Immature natural killer cell (primary cell): ENCODE measurements around the gene HRH1. TPM values are rescaled to one million over a fixed set of nuclear protein-coding genes. Genes with fewer than 3 reads are reported as not detected.
"Not testable (repeated sequence)": the region's sequence is repeated elsewhere in the genome, so short reads cannot be mapped to it uniquely, and the experiment has no call there.

ENCODE experiments used
- DNase-seq, 3 donors: peaks; one replicate each; pipeline ENCODE4 v3.0.0; 2022; ENCODE audit warnings: mixed read lengths in 1 of 3
- H3K27ac Mint-ChIP-seq, 6 donors: one replicate each; pipeline ENCODE4 v1.8.0; 2020; ENCODE audit warnings: mixed read lengths in 6 of 6, mild to moderate bottlenecking in 5 of 6, inconsistent platforms in 4 of 6, moderate library complexity in 3 of 6
- H3K27me3 Mint-ChIP-seq, 3 donors: one replicate each; pipeline ENCODE4 v1.8.0; 2020 to 2021; ENCODE audit warnings: low read depth in 3 of 3, mild to moderate bottlenecking in 3 of 3, mixed read lengths in 3 of 3, moderate library complexity in 3 of 3, inconsistent platforms in 1 of 3
- H3K36me3 Mint-ChIP-seq, 3 donors: one replicate each; pipeline ENCODE4 v1.8.0; 2020; ENCODE audit warnings: mixed read lengths in 3 of 3, inconsistent platforms in 2 of 3, mild to moderate bottlenecking in 2 of 3
- H3K4me1 Mint-ChIP-seq, 2 donors: one replicate each; pipeline ENCODE4 v1.8.0; 2020; ENCODE audit warnings: inconsistent platforms in 2 of 2, mild to moderate bottlenecking in 2 of 2, mixed read lengths in 2 of 2, moderate library complexity in 1 of 2
- H3K4me3 Mint-ChIP-seq, 5 donors: one replicate each; pipeline ENCODE4 v1.8.0; 2020; ENCODE audit warnings: mild to moderate bottlenecking in 5 of 5, mixed read lengths in 5 of 5, inconsistent platforms in 3 of 5, moderate library complexity in 3 of 5
- H3K9me3 Mint-ChIP-seq, 6 donors: one replicate each; pipeline ENCODE4 v1.8.0; 2020; ENCODE audit warnings: mild to moderate bottlenecking in 6 of 6, mixed read lengths in 6 of 6, inconsistent platforms in 4 of 6, moderate library complexity in 3 of 6
- polyA plus RNA-seq, 3 donors: library from polyadenylated mRNA; unstranded; fragments of 300-500 nt; fragmentation: Illumina TruSeq; gene quantifications; one replicate each; pipeline ENCODE4 v1.2.3, GENCODE V29; 2021

Gene HRH1, protein sequence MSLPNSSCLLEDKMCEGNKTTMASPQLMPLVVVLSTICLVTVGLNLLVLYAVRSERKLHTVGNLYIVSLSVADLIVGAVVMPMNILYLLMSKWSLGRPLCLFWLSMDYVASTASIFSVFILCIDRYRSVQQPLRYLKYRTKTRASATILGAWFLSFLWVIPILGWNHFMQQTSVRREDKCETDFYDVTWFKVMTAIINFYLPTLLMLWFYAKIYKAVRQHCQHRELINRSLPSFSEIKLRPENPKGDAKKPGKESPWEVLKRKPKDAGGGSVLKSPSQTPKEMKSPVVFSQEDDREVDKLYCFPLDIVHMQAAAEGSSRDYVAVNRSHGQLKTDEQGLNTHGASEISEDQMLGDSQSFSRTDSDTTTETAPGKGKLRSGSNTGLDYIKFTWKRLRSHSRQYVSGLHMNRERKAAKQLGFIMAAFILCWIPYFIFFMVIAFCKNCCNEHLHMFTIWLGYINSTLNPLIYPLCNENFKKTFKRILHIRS
- polyA plus RNA-seq: under 1 TPM in 1 of 3 donors, not detected in 2; 0.97 TPM

GRCh38 chr3:11154036-11154952 is at the start of gene HRH1:
Gene HRH1 (plus strand): TSS chr3:11154493. CDS start chr3:11259038, 104,545 bp downstream.
- no peaks in the 10 kb centered on the region for H3K4me1 Mint-ChIP-seq
- H3K4me3 Mint-ChIP-seq: no peak within 1 kb of the TSS
- H3K36me3 Mint-ChIP-seq: no peaks in the 10 kb centered on the region
- no peak for DNase-seq
- peaks cover 8 to 16% (median 15%) of the 10 kb centered on the region in 3 donors for H3K27me3 Mint-ChIP-seq
- no peaks in the 10 kb centered on the region for H3K9me3 Mint-ChIP-seq
- no peak within 1 kb of the TSS for H3K27ac Mint-ChIP-seq

DNA sequence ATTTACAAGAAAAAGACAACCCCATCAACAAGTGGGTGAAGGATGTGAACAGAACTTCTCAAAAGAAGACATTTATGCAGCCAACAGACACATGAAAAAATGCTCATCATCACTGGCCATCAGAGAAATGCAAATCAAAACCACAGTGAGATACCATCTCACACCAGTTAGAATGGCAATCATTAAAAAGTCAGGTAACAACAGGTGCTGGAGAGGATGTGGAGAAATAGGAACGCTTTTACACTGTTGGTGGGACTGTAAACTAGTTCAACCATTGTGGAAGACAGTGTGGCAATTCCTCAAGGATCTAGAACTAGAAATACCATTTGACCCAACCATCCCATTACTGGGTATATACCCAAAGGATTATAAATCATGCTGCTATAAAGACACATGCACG is 41.0 kb upstream of the HRH1 start:
- H3K27me3 Mint-ChIP-seq, H3K4me3 Mint-ChIP-seq, H3K4me1 Mint-ChIP-seq, DNase-seq, H3K27ac Mint-ChIP-seq, H3K36me3 Mint-ChIP-seq: not testable (repeated sequence)
- peaks cover 0 to 13% (median 4%) of the 10 kb centered on the region in 6 donors for H3K9me3 Mint-ChIP-seq

DNA sequence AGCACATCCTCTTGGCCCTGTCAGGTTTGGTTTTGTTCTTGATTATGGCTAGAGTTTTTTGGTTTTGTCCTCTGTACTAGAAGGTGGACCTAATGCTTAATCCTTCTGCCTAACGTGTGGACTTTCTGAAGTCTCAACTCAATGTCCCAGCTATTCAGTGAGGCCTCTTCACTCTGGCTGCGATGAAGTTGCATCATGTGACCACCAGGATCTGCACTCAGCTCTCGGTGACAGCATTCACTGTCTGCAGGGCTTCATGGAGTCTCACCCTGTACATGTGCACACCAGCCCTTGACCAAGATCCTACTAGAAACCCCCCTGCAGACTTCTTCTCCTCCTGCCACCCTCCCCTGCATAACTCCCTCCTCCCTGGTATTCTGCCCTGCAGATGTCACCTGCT is 38.7 kb upstream of the HRH1 start:
- H3K4me1 Mint-ChIP-seq: no peaks in the 10 kb centered on the region
- no peak overlapping the region for H3K4me3 Mint-ChIP-seq
- H3K27ac Mint-ChIP-seq: no peak overlapping the region
- H3K27me3 Mint-ChIP-seq: peaks cover 1 to 4% (median 3%) of the 10 kb centered on the region in 3 donors
- DNase-seq: no peak
- no peaks in the 10 kb centered on the region for H3K36me3 Mint-ChIP-seq
- H3K9me3 Mint-ChIP-seq: peaks cover 0 to 13% (median 3%) of the 10 kb centered on the region in 6 donors

- Mint-ChIP-seq H3K4me3 (no peak overlapping the region), H3K4me1 (no peaks in the 10 kb centered on the region), H3K27me3 (peaks cover 3 to 8% (median 3%) of the 10 kb centered on the region in 3 donors), H3K9me3 (peaks cover 0 to 13% (median 3%) of the 10 kb centered on the region in 6 donors), H3K36me3 (no peaks in the 10 kb centered on the region), H3K27ac (no peak overlapping the region)
- DNase-seq: no peak
Observed at GRCh38 chr3:11116336-11117059, 37.8 kb upstream of the HRH1 start.

GRCh38 chr3:11117591-11117990 is 36.7 kb upstream of the HRH1 start:
- no peak overlapping the region for H3K27ac Mint-ChIP-seq
- H3K36me3 Mint-ChIP-seq: no peaks in the 10 kb centered on the region
- H3K27me3 Mint-ChIP-seq: peaks cover 3 to 8% (median 3%) of the 10 kb centered on the region in 3 donors
- no peak overlapping the region for H3K4me3 Mint-ChIP-seq
- H3K9me3 Mint-ChIP-seq: peaks cover 0 to 13% (median 3%) of the 10 kb centered on the region in 6 donors
- no peak for DNase-seq
- H3K4me1 Mint-ChIP-seq: no peaks in the 10 kb centered on the region

- no peak for DNase-seq
- no peak overlapping the region for H3K27ac Mint-ChIP-seq
- H3K4me3 Mint-ChIP-seq: no peak overlapping the region
- no peaks in the 10 kb centered on the region for H3K4me1 Mint-ChIP-seq
- H3K9me3 Mint-ChIP-seq: peaks cover 0 to 13% (median 2%) of the 10 kb centered on the region in 6 donors
- H3K27me3 Mint-ChIP-seq: peaks cover 5 to 8% (median 7%) of the 10 kb centered on the region in 3 donors
- no peaks in the 10 kb centered on the region for H3K36me3 Mint-ChIP-seq
Observed at GRCh38 chr3:11118181-11118682, 36.1 kb upstream of the HRH1 start.

DNA sequence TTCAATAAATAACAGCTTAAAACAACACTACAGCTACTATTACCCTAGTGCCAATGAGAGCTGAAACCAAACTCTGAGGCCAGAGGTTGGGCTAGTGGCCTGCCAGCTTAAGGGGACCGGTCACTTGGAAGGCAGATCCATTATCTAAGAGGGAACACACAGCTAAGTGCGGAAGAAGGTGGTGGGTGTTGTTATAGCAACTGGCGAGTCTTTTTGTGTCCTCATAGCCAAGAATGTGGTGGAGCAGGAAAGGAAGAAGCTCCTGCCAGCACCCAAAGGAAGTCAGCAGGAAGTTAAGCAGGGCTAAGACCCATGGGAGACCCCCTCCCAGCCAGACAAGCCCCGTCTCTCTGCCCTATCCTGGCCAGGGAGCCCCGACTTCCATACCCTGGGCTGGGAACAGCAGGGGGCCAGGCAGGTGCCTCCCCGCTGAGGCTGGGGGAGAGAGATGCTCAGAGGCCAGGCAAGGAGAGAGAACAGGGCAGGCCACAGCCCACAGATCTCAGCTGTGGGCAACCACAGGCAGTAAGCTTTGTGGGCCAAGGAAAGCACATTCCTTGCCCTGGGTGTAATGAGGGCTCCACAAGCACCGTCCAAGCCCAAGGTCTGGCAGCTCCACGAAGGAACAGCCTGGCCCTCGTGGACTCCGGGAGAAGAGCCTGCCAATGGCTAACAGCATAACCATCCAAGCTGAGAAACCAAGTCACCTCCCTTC is 34.0 kb upstream of the HRH1 start:
- no peak for DNase-seq
- Mint-ChIP-seq H3K9me3 (peaks cover 0 to 2% (median 0%) of the 10 kb centered on the region in 6 donors), H3K4me1 (no peaks in the 10 kb centered on the region), H3K36me3 (no peaks in the 10 kb centered on the region), H3K27me3 (peaks cover 4 to 12% (median 9%) of the 10 kb centered on the region in 3 donors), H3K4me3 (no peak overlapping the region), H3K27ac (no peak overlapping the region)

GRCh38 chr3:11126653-11127052 is 27.6 kb upstream of the HRH1 start:
- no peak overlapping the region for H3K4me3 Mint-ChIP-seq
- H3K36me3 Mint-ChIP-seq: no peaks in the 10 kb centered on the region
- no peak overlapping the region for H3K27ac Mint-ChIP-seq
- H3K4me1 Mint-ChIP-seq: no peaks in the 10 kb centered on the region
- H3K9me3 Mint-ChIP-seq: no peaks in the 10 kb centered on the region
- no peak for DNase-seq
- peaks cover 3 to 13% (median 8%) of the 10 kb centered on the region in 3 donors for H3K27me3 Mint-ChIP-seq

DNA sequence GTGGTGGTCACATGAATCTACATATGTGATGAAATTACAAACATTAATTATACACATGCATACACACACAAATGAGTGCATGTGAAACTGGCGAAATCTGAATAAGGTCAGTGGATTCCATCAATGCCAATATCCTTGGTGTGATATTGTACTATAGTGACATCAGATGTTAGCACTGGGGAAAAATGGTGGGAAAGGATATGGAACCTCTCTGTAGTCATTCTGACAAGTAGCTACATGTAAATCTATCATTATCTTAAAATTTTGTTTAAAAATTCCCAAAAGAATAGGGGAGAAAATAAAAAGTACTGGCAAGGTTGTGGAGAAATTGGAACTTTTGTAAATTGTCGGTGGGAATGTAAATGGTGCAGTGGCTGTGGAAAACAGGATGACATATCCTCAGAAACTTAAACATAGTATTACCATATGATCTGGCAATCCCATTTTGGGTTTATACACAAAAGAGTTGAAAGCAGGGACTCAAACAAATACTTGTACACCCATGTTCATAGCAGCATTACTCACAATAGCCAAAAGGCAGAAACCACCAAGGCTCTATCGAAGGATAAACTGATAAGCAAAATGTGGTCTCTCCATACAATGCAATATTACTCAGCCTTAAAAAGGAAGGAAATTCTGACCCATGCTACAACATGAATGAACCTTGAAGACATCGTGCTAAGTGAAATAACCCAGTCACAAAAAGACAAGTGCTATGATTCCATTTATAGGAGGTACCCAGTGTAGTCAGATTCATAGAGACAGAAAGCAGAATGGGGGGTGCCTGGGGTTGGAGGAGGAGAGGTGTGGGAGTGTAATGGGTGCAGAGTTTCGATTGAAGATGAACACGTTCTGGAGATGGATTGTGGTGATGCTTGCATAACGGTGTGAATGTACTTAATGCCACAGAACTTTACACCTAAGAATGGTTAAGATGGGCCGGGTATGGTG is 25.3 kb upstream of the HRH1 start:
- no peak for DNase-seq
- H3K9me3 Mint-ChIP-seq: no peaks in the 10 kb centered on the region
- peaks cover 1 to 8% (median 6%) of the 10 kb centered on the region in 3 donors for H3K27me3 Mint-ChIP-seq
- no peak overlapping the region for H3K27ac Mint-ChIP-seq
- no peaks in the 10 kb centered on the region for H3K36me3 Mint-ChIP-seq
- no peaks in the 10 kb centered on the region for H3K4me1 Mint-ChIP-seq
- H3K4me3 Mint-ChIP-seq: no peak overlapping the region

DNA sequence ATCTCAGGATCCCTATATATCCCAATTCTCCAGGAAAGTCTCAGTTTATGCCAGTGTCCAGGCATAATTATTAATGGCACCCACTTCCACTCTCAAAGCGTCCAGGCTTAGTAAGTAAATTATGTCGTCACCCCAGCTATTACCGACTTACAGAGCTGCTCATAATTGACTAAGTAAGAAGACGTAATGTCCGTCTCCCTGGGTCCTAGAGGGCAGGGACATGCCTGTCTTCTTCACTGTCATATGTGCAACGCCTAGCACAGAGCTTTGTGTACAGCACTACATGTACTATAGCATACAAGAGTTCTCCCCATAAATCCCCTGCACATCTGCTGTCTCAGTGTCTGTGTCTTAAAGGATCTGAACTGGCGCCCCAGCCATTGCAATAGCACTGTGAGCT is 23.9 kb upstream of the HRH1 start:
- Mint-ChIP-seq H3K4me1 (no peaks in the 10 kb centered on the region), H3K27me3 (peaks cover 1 to 7% (median 4%) of the 10 kb centered on the region in 3 donors), H3K36me3 (no peaks in the 10 kb centered on the region), H3K4me3 (no peak overlapping the region), H3K9me3 (no peaks in the 10 kb centered on the region), H3K27ac (no peak overlapping the region)
- no peak for DNase-seq

DNA sequence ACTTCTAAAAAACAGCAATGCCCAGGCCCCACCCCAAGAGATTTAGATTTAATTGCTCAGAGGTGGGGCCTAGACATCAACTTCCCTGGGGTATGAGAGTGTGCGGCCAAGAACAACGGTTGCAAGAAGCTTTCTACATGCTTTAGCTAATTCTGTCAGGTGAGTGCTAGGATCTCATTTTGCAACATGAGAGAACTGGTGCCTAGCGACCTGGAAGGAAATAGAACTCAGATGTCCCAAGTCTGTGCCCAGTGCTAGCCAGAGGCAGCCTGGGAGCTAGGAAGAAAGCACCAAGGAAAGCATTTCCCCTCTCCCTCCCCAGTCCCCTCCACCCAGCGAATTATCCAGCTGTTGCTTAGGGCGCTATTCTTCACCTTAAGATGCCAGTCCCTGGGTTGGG is 22.9 kb upstream of the HRH1 start:
- Mint-ChIP-seq H3K27ac (no peak overlapping the region), H3K27me3 (peaks cover 0 to 7% (median 2%) of the 10 kb centered on the region in 3 donors)

DNA sequence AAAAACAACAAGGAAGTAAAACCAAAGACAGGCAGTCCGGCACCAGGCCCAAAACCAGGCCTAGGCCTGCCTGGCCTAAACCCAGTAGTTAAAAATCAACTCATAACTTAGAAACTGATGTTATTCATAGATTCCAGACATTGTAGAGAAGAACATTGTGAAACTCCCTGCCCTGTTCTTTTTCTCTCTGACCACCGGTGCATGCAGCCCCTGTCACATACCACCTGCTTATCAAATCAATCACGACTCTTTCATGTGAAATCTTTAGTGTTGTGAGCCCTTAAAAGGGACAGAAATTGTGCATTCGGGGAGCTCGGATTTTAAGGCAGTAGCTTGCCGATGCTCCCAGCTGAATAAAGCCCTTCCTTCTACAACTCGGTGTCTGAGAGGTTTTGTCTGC is 22.4 kb upstream of the HRH1 start:
- not testable (repeated sequence) for H3K36me3 Mint-ChIP-seq, H3K9me3 Mint-ChIP-seq, H3K27me3 Mint-ChIP-seq, H3K27ac Mint-ChIP-seq, H3K4me1 Mint-ChIP-seq, H3K4me3 Mint-ChIP-seq, DNase-seq

More for the DNA sequence above, 22.9 kb upstream of the HRH1 start:
- no peak for DNase-seq
- no peaks in the 10 kb centered on the region for H3K9me3 Mint-ChIP-seq
- no peaks in the 10 kb centered on the region for H3K4me1 Mint-ChIP-seq
- no peak overlapping the region for H3K4me3 Mint-ChIP-seq
- H3K36me3 Mint-ChIP-seq: no peaks in the 10 kb centered on the region
